ENCODE measurements around the gene POLR2H. TPM values are rescaled to one million over a fixed set of nuclear protein-coding genes. Genes with fewer than 3 reads are reported as not detected.
A peak's percentile ranks its signal among the peaks of the same experiment; 100 is the strongest.

POLR2H gene
- polyA plus RNA-seq, 1 of the 3 experiments (the other 2 are of a cell fraction) = 206 TPM

DNA sequence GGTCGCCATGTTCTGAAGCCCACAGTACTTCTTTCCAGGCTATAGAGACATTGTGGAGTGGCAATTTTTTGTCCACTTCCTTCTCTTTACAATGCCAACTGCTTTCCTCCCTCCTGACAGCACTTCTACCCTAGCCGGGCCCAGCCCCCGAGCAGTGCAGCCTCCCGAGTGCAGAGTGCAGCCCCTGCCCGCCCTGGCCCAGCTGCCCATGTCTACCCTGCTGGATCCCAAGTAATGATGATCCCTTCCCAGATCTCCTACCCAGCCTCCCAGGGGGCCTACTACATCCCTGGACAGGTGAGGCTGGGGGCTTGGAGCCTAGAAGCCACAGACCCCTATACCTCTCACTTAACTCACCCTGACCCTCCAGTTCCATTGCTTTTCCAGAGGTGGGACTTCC, 44.3 kb upstream of the POLR2H start (continued):
- TF ChIP-seq, protein P1, sequence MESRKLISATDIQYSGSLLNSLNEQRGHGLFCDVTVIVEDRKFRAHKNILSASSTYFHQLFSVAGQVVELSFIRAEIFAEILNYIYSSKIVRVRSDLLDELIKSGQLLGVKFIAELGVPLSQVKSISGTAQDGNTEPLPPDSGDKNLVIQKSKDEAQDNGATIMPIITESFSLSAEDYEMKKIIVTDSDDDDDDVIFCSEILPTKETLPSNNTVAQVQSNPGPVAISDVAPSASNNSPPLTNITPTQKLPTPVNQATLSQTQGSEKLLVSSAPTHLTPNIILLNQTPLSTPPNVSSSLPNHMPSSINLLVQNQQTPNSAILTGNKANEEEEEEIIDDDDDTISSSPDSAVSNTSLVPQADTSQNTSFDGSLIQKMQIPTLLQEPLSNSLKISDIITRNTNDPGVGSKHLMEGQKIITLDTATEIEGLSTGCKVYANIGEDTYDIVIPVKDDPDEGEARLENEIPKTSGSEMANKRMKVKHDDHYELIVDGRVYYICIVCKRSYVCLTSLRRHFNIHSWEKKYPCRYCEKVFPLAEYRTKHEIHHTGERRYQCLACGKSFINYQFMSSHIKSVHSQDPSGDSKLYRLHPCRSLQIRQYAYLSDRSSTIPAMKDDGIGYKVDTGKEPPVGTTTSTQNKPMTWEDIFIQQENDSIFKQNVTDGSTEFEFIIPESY (IDR thresholded peaks at IDR 0.05; ENCODE audit: borderline replicate concordance, low read depth) = no peak
- TF ChIP-seq RXRA (IDR thresholded peaks at IDR 0.05; ENCODE audit: borderline replicate concordance, low read depth) (no peak), JUND (IDR thresholded peaks at IDR 0.05) (no peak), SMC3 (IDR thresholded peaks at IDR 0.05; ENCODE audit: low read depth, low read length) (no peak), MEF2A (IDR thresholded peaks at IDR 0.05; ENCODE audit: borderline replicate concordance, low read depth) (no peak), EP300 (IDR thresholded peaks at IDR 0.05; ENCODE audit: borderline replicate concordance in 1 of 2, low read depth in 1 of 2, low read length in 1 of 2) (no peak)
- TF ChIP-seq, protein P2, sequence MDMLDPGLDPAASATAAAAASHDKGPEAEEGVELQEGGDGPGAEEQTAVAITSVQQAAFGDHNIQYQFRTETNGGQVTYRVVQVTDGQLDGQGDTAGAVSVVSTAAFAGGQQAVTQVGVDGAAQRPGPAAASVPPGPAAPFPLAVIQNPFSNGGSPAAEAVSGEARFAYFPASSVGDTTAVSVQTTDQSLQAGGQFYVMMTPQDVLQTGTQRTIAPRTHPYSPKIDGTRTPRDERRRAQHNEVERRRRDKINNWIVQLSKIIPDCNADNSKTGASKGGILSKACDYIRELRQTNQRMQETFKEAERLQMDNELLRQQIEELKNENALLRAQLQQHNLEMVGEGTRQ (IDR thresholded peaks at IDR 0.05; ENCODE audit: borderline replicate concordance, low read depth, low read length) = no peak
- TF ChIP-seq, protein P3, sequence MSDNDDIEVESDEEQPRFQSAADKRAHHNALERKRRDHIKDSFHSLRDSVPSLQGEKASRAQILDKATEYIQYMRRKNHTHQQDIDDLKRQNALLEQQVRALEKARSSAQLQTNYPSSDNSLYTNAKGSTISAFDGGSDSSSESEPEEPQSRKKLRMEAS (IDR thresholded peaks at IDR 0.05; ENCODE audit: low read depth) = no peak

DNA sequence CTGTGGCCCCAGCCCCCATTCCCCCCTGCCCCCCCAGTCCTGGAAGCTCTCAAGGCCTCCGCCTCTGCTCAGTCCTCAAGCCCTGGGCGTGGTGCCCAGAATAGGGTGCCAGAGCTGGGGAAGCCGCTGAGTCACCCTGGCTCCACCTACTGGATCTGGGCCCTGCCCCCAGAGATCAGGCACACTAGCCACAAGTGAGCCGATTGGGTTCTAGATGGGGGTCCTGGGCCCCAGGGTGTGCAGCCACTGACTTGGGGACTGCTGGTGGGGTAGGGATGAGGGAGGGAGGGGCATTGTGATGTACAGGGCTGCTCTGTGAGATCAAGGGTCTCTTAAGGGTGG, 41.4 kb upstream of the POLR2H start:
- peaks cover 96% of the 10 kb centered on the region for H3K79me2 ChIP-seq (ENCODE audit: insufficient read depth)
- DNase-seq = peak; percentile 71
- peak overlapping the region; percentile 81; the same call in 1 of the 2 replicates for H3K4me2 ChIP-seq
- no peaks in the 10 kb centered on the region for H3K9me3 ChIP-seq
- ChIA-PET POLR2A (interaction anchor here (1.0 kb wide), 2 partner anchors 9 to 15 kb away, joined by 3 read pairs; no protein-coding TSS in a partner anchor), CTCF (interaction anchor here (0.7 to 1.4 kb wide), 2 partner anchors 17 to 71 kb away, joined by 3 read pairs; partner anchors contain the start of genes EEF1AKMT4 and FAM131A)
- H4K20me1 ChIP-seq (ENCODE audit: insufficient read depth) = peaks cover 80% of the 10 kb centered on the region
- no peaks in the 10 kb centered on the region for H3K9me2 ChIP-seq
- no peak overlapping the region for H3K4me3 ChIP-seq (ENCODE audit: low read depth in 2 of 2, low read length in 1 of 2)
- H2AFZ ChIP-seq (ENCODE audit: low read depth) = no peak overlapping the region
- peaks cover 31 to 34% of the 10 kb centered on the region in 2 experiments; a peak in 3 of 4 replicates for H3K4me1 ChIP-seq (ENCODE audit: control insufficient read depth in 1 of 2, insufficient read depth in 2 of 2, low read depth in 1 of 2, low read length in 1 of 2)
- no peaks in the 10 kb centered on the region for H3K27me3 ChIP-seq (ENCODE audit: insufficient read depth)
- peak overlapping the region; percentile 52; the same call in 1 of the 2 replicates for H3K9ac ChIP-seq
- H3K27ac ChIP-seq (ENCODE audit: low read depth in 2 of 2, low read length in 1 of 2) = peak overlapping the region; percentile 82 to 89; a peak in 3 of 4 replicates
- H3F3A ChIP-seq (replicated peaks; ENCODE audit: insufficient read depth) = peaks cover 36% of the 10 kb centered on the region
- 9% methylated on average over 3 of the region's 4 CpGs for WGBS (ENCODE audit: low lambda C conversion rate)
- H3K36me3 ChIP-seq (replicated peaks in 1 of 2; ENCODE audit: control insufficient read depth in 1 of 2, insufficient read depth in 2 of 2, low read length in 1 of 2) = peaks cover 60 to 61% of the 10 kb centered on the region in 2 experiments
- peak; percentile 30; the same call in 1 of the 2 replicates for TF ChIP-seq SIN3A (IDR thresholded peaks at IDR 0.05; ENCODE audit: borderline replicate concordance, low read depth, low read length)
- peak; percentile 52 for TF ChIP-seq TCF12 (IDR thresholded peaks at IDR 0.05)
- TF ChIP-seq, protein P2 (IDR thresholded peaks at IDR 0.05; ENCODE audit: borderline replicate concordance, low read depth, low read length) = no peak
- TF ChIP-seq FOSL2 (IDR thresholded peaks at IDR 0.05; ENCODE audit: borderline replicate concordance, low read depth) = peak; percentile 89
- TF ChIP-seq JUND (IDR thresholded peaks at IDR 0.05) = peak; percentile 74
- TF ChIP-seq NFIC (IDR thresholded peaks at IDR 0.05; ENCODE audit: borderline replicate concordance) = peak; percentile 86
- TF ChIP-seq, protein P4, sequence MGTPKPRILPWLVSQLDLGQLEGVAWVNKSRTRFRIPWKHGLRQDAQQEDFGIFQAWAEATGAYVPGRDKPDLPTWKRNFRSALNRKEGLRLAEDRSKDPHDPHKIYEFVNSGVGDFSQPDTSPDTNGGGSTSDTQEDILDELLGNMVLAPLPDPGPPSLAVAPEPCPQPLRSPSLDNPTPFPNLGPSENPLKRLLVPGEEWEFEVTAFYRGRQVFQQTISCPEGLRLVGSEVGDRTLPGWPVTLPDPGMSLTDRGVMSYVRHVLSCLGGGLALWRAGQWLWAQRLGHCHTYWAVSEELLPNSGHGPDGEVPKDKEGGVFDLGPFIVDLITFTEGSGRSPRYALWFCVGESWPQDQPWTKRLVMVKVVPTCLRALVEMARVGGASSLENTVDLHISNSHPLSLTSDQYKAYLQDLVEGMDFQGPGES (IDR thresholded peaks at IDR 0.05; ENCODE audit: low read depth, low read length) = no peak
- peak; percentile 2 for TF ChIP-seq CHD2 (IDR thresholded peaks at IDR 0.05; ENCODE audit: low read length, partially characterized antibody)
- TF ChIP-seq TAF1 (IDR thresholded peaks at IDR 0.05; ENCODE audit: borderline replicate concordance, low read depth, low read length) = no peak
- TF ChIP-seq YY1 (IDR thresholded peaks at IDR 0.05; ENCODE audit: low read depth) = no peak
- TF ChIP-seq, protein P5, sequence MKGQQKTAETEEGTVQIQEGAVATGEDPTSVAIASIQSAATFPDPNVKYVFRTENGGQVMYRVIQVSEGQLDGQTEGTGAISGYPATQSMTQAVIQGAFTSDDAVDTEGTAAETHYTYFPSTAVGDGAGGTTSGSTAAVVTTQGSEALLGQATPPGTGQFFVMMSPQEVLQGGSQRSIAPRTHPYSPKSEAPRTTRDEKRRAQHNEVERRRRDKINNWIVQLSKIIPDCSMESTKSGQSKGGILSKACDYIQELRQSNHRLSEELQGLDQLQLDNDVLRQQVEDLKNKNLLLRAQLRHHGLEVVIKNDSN (IDR thresholded peaks at IDR 0.05; ENCODE audit: borderline replicate concordance, low read depth) = no peak
- TF ChIP-seq FOXJ3 (CRISPR knock-in tag; IDR thresholded peaks at IDR 0.05) = no peak
- TF ChIP-seq POLR2AphosphoS5 (IDR thresholded peaks at IDR 0.05; ENCODE audit: low read depth, low read length) = no peak
- no peak for TF ChIP-seq GABPA (IDR thresholded peaks at IDR 0.05; ENCODE audit: low read depth)
- TF ChIP-seq, protein P6, sequence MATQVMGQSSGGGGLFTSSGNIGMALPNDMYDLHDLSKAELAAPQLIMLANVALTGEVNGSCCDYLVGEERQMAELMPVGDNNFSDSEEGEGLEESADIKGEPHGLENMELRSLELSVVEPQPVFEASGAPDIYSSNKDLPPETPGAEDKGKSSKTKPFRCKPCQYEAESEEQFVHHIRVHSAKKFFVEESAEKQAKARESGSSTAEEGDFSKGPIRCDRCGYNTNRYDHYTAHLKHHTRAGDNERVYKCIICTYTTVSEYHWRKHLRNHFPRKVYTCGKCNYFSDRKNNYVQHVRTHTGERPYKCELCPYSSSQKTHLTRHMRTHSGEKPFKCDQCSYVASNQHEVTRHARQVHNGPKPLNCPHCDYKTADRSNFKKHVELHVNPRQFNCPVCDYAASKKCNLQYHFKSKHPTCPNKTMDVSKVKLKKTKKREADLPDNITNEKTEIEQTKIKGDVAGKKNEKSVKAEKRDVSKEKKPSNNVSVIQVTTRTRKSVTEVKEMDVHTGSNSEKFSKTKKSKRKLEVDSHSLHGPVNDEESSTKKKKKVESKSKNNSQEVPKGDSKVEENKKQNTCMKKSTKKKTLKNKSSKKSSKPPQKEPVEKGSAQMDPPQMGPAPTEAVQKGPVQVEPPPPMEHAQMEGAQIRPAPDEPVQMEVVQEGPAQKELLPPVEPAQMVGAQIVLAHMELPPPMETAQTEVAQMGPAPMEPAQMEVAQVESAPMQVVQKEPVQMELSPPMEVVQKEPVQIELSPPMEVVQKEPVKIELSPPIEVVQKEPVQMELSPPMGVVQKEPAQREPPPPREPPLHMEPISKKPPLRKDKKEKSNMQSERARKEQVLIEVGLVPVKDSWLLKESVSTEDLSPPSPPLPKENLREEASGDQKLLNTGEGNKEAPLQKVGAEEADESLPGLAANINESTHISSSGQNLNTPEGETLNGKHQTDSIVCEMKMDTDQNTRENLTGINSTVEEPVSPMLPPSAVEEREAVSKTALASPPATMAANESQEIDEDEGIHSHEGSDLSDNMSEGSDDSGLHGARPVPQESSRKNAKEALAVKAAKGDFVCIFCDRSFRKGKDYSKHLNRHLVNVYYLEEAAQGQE (IDR thresholded peaks at IDR 0.05; ENCODE audit: low read depth, low read length) = 0 out of 2 replicates have a peak, but pooled peaks have one; percentile 36
- TF ChIP-seq ELF1 (IDR thresholded peaks at IDR 0.05) = no peak

Measured in SK-N-SH (cell line).